Left ventricle myocardium inferior (tissue), 1 donor: ENCODE results near the gene CACNG6. TPM values are rescaled to one million over a fixed set of nuclear protein-coding genes. Genes with fewer than 3 reads are reported as not detected.

Experiments used
- DNase-seq: peaks from one replicate; pipeline ENCODE4 v3.0.0-alpha.2; 2020
- H3K27ac ChIP-seq: fragments of 200-600 bp; replicated peaks from 2 replicates; pipeline ENCODE4 v1.8.0; 2021
- H3K27me3 ChIP-seq: fragments of 200-600 bp; 2 replicates; pipeline ENCODE4 v1.8.0; 2021; ENCODE audit warnings: low read depth
- H3K36me3 ChIP-seq: fragments of 200-600 bp; 2 replicates; pipeline ENCODE4 v1.8.0; 2021
- H3K4me1 ChIP-seq: fragments of 200-600 bp; 2 replicates; pipeline ENCODE4 v1.8.0; 2021
- H3K4me3 ChIP-seq: fragments of 200-600 bp; 2 replicates; pipeline ENCODE4 v1.8.0; 2021; ENCODE audit warnings: mild to moderate bottlenecking, moderate library complexity
- H3K9me3 ChIP-seq: fragments of 200-600 bp; replicated peaks from 2 replicates; pipeline ENCODE4 v1.8.0; 2021
- CTCF ChIP-seq: fragments of 200-600 bp; IDR thresholded peaks from 2 replicates; pipeline ENCODE4 v1.8.0; 2021; ENCODE audit warnings: antibody characterized with exemption, mild to moderate bottlenecking, borderline replicate concordance
- intact Hi-C: fragments of 100-400 bp; cut with micrococcal nuclease; formaldehyde crosslinking; loops from one replicate; pipeline ENCODE4 v1.11.0; 2022
- total RNA-seq: library from RNA; stranded (reverse); fragmentation: NEBNext Ultra II Directional; extraction: Animal tissue kit (Norgen Biotek cat#: 25700); gene quantifications from one replicate; pipeline ENCODE4 v1.2.1, GENCODE V29; 2021
- donor health status: DM: no; HTN: yes; CAD: no; lungs with severe emphysema.

Gene CACNG6
- total RNA-seq, 1 donor from 2014 or later: not detected

GRCh38 chr19:53957448-53958167 lies 33.8 kb upstream of the CACNG6 start:
- intact Hi-C loops: no loop called here

GRCh38 chr19:53958168-53958571 lies 33.3 kb upstream of the CACNG6 start:
- Histone ChIP-seq H3K27ac (no peak overlapping the region), H3K4me3 (no peak overlapping the region), H3K9me3 (no peaks in the 10 kb centered on the region), H3K27me3 (peaks cover 97% of the 10 kb centered on the region), H3K4me1 (no peaks in the 10 kb centered on the region), H3K36me3 (no peaks in the 10 kb centered on the region)
- TF ChIP-seq CTCF: no peak
- DNase-seq: no peak
- intact Hi-C loops: no loop called here

More at GRCh38 chr19:53957448-53958167, 33.8 kb upstream of the CACNG6 start:
- Histone ChIP-seq H3K4me1 (no peaks in the 10 kb centered on the region), H3K27ac (no peak overlapping the region), H3K4me3 (no peak overlapping the region), H3K27me3 (peaks cover 97% of the 10 kb centered on the region), H3K9me3 (no peaks in the 10 kb centered on the region), H3K36me3 (no peaks in the 10 kb centered on the region)
- no peak for DNase-seq
- no peak for TF ChIP-seq CTCF

- Histone ChIP-seq H3K4me3 (no peak overlapping the region), H3K4me1 (no peaks in the 10 kb centered on the region), H3K27ac (no peak overlapping the region), H3K27me3 (peaks cover 97% of the 10 kb centered on the region), H3K9me3 (no peaks in the 10 kb centered on the region), H3K36me3 (no peaks in the 10 kb centered on the region)
- intact Hi-C loops: no loop called here
- no peak for TF ChIP-seq CTCF
- no peak for DNase-seq
Measured at GRCh38 chr19:53958823-53959757, 32.3 kb upstream of the CACNG6 start.

GRCh38 chr19:53960187-53960586 lies 31.2 kb upstream of the CACNG6 start:
- no peaks in the 10 kb centered on the region for H3K36me3 ChIP-seq
- no peak overlapping the region for H3K27ac ChIP-seq
- intact Hi-C loops: no loop called here
- H3K4me1 ChIP-seq: peaks cover 5% of the 10 kb centered on the region
- DNase-seq: no peak
- TF ChIP-seq CTCF: no peak
- H3K27me3 ChIP-seq: peaks cover 98% of the 10 kb centered on the region
- H3K4me3 ChIP-seq: no peak overlapping the region
- no peaks in the 10 kb centered on the region for H3K9me3 ChIP-seq

- Histone ChIP-seq H3K27me3 (peaks cover 98% of the 10 kb centered on the region), H3K36me3 (no peaks in the 10 kb centered on the region), H3K9me3 (no peaks in the 10 kb centered on the region), H3K4me1 (peaks cover 5% of the 10 kb centered on the region), H3K27ac (no peak overlapping the region), H3K4me3 (no peak overlapping the region)
- no peak for TF ChIP-seq CTCF
- no peak for DNase-seq
- intact Hi-C loops: no loop called here
Measured at GRCh38 chr19:53960886-53961285, 30.6 kb upstream of the CACNG6 start.
